ENCODE results near the gene MRPL33.

MRPL33 gene

DNA sequence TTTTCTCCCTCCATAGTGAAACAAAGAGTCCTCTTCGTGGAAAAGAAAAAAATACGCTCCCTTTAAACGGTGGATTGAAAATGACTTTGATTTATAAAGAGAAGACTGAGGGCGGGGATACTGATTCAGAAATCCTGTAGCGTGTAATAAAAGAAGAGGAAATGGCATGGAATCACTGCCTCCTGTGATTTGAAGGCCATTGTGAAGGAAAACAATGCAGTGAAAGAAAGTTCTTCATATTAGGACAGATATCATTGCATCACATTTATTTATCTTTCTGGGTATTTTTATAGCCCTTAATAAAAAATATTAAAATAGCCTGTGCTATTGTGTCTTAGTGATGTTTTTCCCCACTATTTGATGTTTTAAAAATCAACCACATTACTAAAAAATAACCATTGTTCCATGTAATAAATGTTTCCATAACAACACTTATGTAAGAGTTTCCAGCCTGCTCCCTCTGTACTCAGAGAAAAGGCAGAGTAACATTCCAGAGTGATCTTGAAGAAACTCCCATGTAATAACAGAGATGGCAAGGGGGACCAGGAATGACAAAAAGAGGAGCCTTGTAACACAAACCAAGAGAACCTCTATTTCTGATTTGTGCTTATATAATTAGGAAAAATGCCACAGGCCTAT is 8.0 kb downstream of the MRPL33 start:
- no peak for DNase-seq

DNA sequence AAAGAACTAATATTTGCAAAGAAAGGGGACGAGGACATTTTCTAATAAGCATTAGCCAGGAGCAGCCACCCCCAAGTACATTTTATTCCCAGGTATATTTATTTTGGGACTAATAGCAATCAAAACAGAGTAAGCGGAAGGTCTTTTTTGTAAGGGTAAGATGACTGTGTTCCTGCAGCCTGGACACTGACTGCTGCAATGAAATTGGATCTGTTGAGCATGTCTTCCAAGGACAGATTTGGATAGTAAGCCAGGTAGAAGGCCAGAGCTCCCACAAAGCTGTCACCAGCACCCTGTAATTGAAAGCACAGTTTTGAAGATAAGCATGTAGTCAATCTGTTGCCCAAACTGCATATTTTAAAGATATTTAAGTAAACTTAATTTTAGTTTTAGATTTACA is 10.0 kb downstream of the MRPL33 start:
- DNase-seq, result no peak

DNA sequence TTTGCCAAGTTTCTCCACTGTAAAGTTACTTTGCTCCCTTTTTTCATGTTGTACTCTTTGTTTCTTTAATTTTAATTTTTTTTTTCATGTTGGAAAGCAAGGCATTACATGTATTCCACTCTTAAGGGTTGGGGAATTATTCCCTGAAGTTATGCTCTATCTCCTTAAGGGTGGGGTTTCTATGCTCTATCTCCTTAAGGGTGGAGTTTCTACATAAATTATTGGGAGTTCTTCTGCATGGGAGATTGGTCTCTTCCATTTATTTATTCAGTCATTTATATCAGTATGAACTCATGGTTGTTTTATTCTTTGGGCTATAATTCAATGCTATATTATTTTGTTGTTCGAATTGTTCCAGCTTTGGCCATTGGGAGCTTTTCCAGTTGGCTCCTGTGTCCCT is 11.2 kb downstream of the MRPL33 start:
- no peak for DNase-seq

DNA sequence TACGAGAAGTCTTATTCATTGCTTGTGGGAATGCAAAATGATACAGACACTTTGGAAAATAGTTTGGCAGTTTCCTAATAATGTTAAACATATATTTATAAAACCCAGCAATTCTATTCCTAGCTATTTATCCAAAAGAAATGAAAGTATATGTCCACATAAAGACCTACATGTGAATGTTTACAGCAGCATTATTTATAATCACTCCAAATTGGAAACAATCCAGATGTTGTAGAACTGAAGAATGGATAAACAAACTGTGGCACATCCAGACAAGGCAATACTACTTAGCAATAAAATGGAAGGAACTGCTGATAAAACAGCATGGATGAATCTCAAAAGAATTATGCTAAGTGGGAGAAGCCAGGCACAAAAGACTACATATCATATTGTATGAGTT is 19.3 kb downstream of the MRPL33 start:
- DNase-seq, result no peak

DNA sequence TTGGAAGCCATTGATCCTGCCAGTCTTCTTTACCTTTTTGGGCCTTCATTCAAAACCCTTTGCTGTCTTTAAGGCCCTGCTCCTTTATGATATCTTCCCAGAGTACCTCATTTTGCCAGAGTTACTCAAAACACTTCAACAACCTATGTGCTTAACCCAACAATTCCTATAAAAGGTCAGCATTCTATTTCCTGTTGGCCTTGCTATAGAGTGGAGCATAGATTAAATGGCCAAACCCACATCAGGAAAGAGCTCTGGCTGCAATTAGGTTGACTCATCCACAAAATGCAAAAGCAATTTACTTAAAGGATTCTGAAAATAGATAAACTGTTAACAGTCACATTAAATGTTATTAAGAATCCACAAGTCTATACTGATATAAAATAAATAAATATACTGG is 21.2 kb downstream of the MRPL33 start:
- DNase-seq, result no peak

DNA sequence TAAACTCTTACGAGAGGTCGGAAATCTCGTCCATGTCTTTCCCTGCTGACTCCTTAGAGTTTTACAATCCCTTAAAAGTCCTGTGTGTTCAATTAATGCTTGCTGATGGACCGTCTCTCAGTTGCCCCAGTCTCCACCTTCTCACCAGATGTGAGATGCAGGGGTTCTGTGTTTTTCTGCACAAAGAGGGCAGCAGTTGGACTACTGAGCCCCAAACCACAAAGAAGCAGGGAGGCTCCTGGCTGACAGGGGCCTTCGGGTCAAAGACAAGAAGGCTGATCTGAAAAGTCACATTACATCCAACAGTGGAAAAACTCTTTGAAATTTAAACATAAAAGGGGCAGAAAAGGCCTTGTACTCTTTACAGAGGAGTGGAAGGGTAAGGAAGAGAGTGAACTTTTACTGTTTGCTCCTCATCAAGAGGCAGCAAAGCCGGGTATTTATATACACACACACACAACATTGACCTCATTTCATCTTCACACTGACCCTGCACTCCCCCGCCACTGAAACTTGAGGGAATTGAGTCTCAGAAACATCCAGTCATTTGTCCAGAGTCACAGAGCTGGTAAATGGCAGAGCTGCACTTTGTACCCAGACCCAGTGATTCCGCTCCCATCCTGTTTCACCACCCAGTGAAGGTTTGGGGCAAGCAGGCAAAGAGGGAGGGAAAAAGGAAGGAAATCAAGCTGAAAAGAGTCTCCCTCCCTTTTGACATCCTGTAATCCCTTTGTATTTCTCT is 23.7 kb downstream of the MRPL33 start:
- no peak for DNase-seq

DNA sequence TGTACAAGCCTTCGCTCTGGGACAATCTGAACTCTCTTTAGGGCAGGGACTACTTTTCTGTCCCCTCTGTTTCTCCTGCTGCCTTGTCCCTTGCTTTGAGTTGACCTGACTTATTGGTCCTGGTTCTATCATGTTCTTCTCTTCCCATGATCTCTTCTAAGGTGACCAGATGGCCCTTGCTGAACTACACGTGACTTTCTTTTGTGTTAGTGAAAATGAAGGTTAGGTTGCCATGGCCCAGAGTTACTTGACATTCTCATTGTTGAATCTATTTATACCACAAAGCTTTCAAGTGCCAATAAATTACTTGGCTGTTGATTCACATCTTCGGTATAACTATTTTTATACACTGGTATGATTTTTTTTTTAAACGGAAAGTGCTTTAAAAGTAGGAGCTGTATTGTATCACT is 24.4 kb downstream of the MRPL33 start:
- no peak for DNase-seq

DNA sequence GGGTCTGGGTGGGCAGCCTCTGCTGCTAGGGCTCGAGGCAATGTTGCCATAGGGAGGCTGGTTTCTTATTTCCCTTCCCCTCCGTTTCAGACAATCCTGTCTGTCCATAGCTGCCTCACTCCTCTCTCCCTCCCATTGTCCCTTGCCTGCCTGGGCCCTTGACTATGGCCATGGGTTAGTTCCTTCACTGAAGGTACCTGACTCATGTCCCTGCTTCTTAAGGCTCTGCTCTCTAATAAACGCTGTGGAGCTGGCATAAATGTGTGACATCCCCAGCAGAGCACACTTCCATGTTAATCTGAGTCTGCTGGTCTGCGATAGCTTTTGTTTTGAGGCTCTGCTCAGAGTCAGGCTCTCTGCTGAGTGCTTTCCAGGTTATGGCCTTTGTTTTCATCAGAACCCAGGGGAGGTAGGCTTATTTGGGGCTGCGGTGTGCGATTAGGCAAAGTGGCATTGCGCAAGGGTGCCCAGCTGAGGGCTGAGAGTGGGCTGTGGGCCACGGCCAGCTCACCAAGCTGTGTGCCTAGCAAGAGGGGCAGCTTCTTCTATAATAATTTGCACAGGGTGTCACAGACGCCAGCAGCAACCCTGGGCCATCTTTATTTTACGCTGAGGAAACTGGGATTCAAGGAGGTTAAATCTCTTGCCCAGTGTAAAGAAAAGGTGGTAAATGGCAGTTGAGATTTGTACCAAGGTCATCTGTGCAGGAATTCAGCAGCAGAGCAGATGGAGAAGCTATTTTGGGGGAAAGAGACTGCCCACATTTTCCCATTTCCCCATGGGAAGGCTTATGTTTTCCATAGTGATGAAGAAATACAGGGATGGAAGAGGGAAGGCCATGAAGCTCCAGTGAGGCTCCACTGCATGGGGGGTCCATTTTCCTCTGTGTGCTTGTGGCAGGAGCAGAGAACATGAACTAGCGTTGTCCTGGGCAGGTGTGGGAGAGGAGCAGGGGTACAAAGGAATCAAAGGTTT is 25.6 kb downstream of the MRPL33 start:
- no peak for DNase-seq

DNA sequence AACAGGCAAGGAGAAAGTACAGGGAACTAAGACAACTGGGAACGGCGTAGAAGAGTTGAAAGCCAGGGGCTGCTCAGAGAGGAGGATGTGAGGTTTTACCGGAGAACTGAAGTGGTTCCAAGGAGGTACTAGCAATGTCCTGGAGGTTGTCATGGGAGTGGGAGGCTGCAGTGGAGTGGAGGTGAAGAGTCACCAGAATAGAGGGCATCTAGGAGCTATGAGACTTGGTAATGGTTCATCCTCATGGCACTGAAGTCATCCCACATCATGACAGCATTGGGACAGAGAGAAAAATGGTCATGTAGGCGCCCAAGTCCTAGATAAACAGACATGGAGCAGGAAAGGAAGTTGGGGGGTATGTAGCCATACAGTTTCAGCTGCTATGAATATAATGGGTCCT is 26.3 kb downstream of the MRPL33 start:
- no peak for DNase-seq

DNA sequence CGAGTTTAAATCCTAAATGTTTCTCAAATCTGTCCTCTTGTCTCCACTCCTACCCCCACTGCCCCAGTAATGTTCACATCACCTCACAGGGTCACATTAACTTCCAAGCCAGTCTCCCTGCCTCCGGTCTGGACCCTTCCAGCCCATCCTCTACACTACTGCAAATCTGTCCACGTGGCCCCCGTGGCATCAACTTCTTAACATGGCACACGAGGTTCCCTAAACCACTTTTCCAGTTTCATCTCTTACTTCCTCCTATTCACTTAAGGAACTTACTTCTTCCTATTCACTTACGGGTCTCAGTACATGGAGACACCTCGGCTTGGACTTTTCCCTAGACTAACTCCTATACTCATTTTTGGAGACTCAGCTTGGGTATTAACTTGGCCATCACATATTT is 27.0 kb downstream of the MRPL33 start:
- no peak for DNase-seq

DNA sequence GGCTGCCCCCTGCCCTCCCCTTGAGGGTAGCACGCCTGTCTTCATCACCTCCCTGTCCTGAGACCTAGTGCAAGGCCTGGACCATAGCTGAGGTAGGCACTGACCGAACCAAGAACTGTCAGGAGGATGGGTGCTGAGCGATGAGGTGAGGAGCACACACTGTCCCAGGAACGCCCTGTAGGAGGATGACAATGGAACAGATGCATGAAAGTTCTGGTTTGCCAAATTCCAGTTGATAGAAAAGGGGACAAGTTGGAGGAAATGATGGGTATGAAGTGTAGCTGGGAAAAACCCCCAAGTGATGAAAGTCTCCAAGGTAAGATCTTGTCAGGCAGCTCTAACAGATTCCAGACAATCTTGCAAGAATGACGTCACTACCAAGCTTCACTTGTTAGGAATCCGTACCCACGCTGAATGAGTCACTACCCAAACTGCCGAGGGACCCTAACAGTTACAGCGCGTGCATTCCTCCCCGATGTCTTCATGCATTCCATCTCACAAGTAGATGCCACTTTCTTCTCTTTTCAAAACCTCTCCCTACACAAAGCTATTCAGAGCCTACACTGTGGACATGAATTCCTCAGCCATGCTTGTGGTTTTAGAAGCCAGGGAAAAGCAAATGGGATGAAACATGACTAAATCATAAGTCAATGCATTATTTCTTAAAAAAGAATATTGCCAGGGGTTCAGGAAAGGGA is 27.6 kb downstream of the MRPL33 start:
- no peak for DNase-seq

DNA sequence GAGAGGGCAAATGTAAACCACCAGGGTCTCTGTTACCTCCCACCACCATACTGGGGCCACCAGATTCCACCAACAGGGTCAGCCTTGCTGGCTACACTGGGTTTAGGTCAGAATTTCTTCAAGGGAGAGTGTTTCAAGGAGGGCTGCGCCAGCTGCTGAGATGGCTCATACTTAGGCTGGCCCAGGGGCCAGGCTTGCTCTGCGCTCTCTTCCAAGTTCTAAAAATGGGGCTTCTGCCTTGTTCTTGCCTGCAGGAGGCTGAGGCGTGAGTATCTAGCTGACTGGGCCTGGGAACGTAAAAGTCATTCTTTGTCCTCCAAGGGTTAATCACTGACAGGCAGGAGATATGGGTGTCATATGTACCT is 28.1 kb downstream of the MRPL33 start:
- no peak for DNase-seq

DNA sequence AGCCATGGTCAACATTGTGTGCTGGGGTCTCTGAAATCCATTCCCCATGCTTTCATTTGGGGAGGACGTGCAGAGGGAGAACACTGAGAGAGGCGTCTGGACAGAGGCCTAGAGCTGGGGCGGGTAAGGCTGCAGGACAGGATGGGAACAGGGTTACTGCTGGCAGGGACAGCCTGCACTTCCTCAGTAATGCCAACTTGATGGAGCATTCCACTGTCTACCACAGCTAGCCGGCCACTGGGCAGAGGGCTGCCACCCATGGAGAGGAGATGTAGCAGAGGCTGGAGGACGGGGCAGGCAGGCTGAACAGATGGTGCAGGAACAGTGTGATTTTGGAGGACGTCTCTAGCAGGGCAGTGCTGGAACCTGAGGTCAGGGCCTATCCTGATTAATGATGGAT is 29.3 kb downstream of the MRPL33 start:
- DNase-seq, result no peak

DNA sequence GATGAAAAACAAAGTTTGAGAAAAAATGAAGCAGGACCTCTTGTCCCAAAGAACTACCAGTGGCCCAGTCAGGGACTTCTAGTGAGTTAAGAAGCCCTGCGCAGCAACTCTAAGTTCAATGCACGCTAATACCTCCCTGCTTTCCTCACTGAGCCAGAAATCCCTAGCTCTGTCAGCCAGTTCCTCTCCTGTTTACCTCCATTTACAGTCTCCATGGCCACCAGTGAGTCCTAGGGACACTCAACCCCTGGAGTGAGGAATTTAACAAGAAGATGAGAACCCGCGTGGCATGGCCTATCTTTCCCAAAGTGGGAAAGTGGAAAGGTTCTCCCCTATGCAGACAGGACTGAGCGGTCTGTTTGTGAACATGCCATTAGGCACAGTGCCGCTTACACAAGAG is 31.0 kb downstream of the MRPL33 start:
- no peak for DNase-seq

DNA sequence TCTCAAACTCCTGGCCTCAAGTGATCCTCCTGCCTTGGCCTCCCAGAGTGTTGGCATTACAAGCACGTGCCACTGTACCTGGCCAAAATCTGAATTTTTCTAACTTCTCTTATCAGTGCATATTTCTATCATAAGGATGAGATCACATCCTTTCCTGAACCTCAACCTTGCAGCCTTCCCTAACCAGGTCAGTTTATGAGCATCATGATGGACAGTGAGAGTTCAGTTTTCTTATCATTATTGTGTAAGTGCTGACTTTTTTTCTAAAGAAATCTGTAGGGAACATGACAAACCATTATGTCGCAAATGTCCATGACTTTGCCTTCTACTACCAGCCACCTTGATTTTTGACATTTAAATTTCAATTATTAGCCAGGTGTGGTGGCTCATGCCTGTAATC is 31.5 kb downstream of the MRPL33 start:
- DNase-seq, result no peak

DNA sequence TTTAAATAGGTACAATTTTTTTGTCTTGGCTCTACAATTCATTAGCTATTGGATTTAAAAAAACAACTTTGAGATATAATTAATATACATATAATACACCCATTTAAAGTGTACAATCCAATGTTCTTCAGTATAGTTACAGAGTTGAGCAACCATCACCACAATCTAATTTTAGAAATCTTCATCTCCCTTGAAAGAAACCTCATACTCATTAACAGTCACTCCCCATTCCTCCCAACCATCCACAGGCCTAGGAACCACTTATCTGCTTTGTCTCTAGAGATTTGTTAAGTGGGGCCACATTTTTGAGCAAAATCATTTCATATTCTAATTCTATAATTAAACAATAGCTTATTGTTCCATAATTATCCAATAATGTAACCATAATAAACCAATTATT is 32.6 kb downstream of the MRPL33 start:
- DNase-seq, result no peak

DNA sequence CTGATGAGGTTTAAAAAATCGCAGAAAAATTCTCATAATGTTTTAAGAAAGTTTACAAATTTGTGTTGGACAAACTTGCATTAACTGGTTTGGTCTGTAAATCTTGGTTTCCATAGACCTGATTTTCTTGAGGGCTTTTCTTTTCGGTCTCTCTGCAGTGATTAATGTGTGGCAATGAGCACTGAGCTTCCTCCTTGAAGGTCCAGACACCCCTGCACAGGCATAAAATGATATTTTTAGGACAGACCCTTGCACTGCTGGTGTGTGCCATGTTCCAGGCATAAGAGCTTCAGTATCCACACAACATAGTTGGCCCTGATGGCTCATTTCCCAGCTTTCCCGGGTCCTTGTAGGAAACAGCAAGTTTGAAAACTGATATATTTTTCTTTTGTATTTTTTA is 33.7 kb downstream of the MRPL33 start:
- DNase-seq, result no peak

DNA sequence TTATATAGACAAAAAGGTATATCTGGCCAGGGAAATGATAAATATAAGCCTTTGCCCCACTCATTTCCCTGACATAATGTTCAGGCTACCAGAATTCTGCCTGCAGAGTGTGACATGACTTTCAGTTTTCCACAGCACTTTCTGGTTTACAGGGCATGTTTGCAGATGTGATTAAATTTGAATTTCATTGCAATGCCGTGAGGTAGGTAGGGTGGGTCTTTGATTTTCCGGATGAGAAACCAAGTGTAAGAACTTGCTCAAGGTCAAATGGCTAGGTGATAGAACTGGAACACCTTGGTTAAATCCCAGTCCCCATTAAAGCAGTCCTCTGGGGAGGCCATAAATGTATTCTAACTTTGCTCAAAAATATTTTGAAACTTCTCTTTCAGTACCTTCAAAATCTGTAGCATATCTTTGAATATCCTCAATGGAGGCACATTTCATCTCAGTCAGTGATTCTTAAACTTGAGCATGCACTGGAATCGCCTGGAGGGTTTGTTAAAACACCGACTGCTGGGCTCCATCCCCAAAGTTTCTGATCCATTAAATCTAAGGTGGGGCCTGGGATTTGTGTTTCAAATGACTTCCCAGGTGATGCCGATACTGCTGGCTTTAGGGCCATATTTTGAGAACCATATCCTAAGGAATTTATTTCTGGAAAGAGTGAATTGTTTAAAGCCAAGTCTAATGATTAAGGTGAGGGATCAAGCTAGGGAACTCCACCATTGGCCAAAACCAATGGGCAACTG is 35.0 kb downstream of the MRPL33 start:
- no peak for DNase-seq

DNA sequence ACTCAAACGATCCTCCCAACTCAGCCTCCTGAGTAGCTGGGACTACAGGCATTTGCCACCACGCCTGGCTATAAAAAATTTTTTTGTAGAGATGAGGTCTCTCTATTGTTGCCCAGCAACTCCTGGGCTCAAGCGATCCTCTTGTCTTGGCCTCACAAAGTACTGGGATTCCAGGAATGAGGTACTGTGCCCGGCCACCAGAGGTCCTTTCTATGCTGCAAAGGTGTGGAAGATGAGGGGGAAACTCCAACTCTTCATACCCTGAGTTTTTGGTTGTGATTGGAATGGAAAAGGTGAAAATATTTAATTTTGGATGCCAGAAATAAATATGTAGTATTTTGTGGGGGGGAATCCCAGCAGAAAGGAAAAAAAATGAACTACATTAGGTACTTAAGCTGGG is 36.0 kb downstream of the MRPL33 start:
- peak; percentile 49 for DNase-seq

DNA sequence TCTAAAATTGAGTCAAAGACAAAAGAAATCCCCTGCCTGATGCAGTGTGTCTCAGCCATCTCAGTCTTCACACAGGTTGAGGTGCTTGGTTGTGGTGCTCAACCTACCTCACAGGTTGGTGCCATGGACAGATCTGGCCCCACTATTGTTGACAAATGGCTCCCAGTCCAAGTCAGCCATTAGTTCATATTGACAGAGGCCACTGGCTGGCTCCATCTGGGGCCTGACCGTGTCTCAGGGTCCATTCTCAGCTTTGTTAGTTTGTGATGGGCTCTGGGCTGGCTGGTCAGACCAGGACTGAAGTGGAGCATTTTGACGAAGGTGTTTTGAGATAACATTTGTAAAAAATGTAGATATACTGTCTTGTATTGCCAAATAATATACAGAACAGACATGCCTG is 36.9 kb downstream of the MRPL33 start:
- no peak for DNase-seq

DNA sequence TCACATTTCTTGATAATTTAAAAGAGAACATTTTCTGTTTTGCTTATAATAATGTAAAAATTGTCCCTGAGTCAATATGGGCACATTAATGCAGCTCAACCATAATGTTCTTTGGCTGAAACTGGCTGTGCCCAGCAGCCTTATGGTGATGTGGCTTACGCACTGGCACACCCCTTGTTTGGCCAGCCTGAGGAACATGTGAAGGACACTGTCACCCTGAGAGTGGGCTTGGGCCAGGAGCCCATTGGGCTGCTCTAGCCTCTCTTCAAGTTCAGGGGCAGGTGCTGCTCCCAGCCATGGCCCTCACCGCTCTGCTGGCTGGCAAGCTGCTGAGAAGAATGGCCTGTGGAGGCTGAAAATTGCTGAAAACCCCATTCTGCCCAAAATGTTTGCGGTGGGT is 37.5 kb downstream of the MRPL33 start:
- no peak for DNase-seq

DNA sequence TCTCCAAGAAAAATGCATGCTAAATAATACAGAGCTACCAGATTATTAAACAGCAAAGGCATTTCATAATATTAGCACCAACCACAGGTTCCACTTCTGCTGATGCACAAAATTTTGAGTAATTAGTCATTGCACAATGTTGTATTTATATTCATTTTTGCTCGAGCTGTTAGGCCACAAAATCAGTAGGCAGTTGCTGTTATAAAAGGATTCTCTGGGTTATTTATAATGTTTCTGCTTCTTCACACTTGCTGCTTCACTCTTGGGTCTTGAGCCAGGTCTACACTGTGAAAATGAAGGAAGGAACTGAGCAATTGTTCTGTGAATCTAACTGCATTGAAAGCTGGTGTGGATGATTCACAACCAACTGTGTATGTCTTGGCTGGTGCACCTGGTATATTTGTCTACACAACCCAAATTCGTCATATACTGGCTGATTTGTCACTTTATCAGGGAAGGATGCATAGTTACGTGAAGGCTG is 38.3 kb downstream of the MRPL33 start:
- no peak for DNase-seq

All from NCI-H146 (cell line).